ENCODE measurements around the gene ADCK2. TPM values are rescaled to one million over a fixed set of nuclear protein-coding genes. Genes with fewer than 3 reads are reported as not detected.
A peak's percentile ranks its signal among the peaks of the same experiment; 100 is the strongest.
"Not testable (repeated sequence)": the region's sequence is repeated elsewhere in the genome, so short reads cannot be mapped to it uniquely, and the experiment has no call there.

ADCK2 gene
- polyA plus RNA-seq, 1 donor from 2014 or later = 38.4 TPM

DNA sequence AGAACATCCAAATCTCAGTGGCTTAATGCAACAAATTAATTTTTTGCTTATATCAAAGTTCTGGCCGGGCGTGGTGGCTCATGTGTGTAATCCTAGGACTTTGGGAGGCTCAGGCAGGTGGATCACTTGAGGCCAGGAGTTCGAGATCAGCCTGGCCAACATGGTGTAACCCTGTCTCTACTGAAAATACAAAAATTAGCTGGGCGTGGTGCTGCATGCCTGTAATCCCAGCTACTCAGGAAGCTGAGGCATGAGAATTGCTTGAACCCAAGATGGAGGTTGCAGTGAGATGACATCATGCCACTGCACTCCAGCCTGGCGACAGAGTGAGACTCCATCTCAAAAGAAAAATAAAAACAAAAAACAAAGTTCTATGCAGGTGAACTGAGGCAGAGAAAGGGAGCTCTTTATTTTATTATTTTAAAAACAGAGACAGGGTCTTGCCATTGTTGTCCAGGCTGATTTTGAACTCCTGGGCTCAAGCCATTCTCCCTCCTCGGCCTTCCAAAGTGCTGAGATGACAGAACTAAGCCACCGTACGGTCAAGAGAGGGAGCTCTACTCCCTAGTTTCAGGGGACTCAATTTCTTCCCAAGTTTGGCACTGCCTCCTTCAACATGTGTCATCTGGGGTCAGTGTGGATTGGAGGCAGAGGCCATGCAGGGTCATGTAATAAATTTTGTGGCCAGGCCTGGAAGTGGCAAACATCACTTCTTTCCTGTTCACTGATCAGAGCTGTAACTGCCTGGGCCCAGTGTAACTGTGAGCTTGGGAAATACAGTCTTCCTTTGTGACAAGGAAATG, 2.4 kb downstream of the ADCK2 start:
- Mint-ChIP-seq H3K9me3 (no peaks in the 10 kb centered on the region), H3K27ac (peak overlapping the region; percentile 91 to 96 (median 92)), H3K27me3 (no peaks in the 10 kb centered on the region), H3K4me3 (peak overlapping the region in 3 of 4 donors; percentile 89 to 96 (median 92)), H3K36me3 (peaks cover 3% of the 10 kb centered on the region), H3K4me1 (peaks cover 38 to 45% (median 39%) of the 10 kb centered on the region in 3 donors)

DNA sequence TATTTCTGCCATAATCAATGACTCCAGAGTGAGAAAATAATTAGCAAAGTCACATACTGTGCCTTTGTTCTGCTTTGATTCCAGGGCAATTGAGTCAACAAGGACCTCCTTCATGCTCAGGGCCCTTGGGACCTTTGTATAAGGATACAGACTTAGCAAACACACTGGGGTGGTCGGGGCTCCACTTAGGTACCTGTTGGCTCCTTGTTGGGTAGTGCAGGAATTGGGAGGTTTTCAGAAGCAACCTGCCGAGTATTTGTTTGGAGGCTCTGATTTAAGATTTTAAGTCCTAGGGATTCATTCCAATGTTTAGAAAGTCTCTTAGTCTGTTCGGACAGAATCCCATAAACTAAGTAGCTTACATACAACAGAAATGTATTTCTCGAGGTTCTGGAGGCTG, 3.0 kb downstream of the ADCK2 start:
- peak overlapping the region in 3 of 4 donors; percentile 89 to 96 (median 92) for H3K4me3 Mint-ChIP-seq
- H3K27ac Mint-ChIP-seq = peak overlapping the region; percentile 82 to 91 (median 89)
- H3K27me3 Mint-ChIP-seq = no peaks in the 10 kb centered on the region
- H3K9me3 Mint-ChIP-seq = no peaks in the 10 kb centered on the region
- H3K4me1 Mint-ChIP-seq = peaks cover 38 to 45% (median 39%) of the 10 kb centered on the region in 3 donors
- H3K36me3 Mint-ChIP-seq = peaks cover 3% of the 10 kb centered on the region

DNA sequence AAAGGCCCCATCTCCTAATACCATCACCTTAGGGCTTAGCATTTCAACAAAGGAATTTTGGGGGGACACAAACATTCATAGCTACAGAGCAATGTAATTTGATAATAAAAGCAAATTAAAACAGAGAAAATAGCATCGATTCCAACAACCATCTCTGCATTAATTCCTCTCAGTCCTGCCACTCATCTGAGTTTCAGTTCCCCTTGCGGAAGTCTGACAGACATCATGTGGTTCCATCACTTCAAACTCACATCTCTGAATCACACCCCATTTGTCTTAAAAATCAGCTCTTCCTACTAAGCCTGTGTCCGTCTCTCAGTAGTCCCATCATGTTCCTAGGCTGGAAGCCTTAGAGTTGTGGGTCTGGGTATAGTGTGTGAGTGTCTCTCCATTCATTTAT, 3.6 kb downstream of the ADCK2 start:
- no peaks in the 10 kb centered on the region for H3K27me3 Mint-ChIP-seq
- H3K4me3 Mint-ChIP-seq = peak overlapping the region; percentile 54 to 96 (median 88)
- H3K4me1 Mint-ChIP-seq = peaks cover 38 to 45% (median 39%) of the 10 kb centered on the region in 3 donors
- H3K9me3 Mint-ChIP-seq = no peaks in the 10 kb centered on the region
- peaks cover 3% of the 10 kb centered on the region for H3K36me3 Mint-ChIP-seq
- H3K27ac Mint-ChIP-seq = peak overlapping the region; percentile 82 to 91 (median 89)

DNA sequence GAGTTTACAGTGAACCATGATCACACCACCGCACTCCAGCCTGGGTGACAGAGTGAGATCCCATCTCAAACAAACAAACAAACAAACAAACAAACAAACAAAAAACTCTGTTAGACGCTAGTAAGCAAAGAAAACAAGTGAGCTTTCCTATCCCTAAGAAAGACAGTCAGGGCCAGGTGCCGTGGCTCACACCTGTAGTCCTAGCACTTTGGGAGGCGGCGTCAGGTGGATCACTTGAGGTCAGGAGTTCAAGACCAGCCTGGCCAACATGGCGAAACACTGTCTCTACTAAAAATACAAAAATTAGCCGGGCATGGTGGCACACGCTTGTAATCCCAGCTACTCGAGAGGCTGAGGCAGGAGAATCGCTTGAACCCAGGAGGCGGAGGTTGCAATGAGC, 4.2 kb downstream of the ADCK2 start:
- not testable (repeated sequence) for H3K27me3 Mint-ChIP-seq, H3K36me3 Mint-ChIP-seq, H3K9me3 Mint-ChIP-seq
- Mint-ChIP-seq H3K4me1 (peaks cover 38 to 45% (median 39%) of the 10 kb centered on the region in 3 donors), H3K4me3 (peak overlapping the region in 1 of 4 donors; percentile 87), H3K27ac (peak overlapping the region in 2 of 3 donors; percentile 82 to 91)

DNA sequence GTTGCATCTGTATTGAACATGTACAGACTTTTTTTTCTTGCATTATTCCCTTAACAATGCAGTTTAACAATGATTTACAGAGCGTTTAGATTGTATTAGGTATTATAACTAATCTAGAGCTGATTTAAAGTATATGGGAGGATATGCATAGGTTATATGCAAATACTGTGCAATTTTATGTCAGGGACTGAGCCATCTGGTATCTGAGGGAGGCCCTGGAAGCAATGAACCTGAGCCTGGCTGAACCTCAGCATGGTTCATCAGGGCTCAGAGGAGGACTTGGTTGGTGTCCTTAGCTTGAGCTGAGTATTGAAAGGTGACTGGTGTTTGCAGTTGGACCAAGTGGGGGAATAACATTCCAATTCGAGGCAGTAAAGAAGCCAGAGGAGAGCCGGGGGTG, 4.8 kb downstream of the ADCK2 start:
- H3K4me3 Mint-ChIP-seq = no peak overlapping the region
- H3K9me3 Mint-ChIP-seq = no peaks in the 10 kb centered on the region
- H3K36me3 Mint-ChIP-seq = peaks cover 5% of the 10 kb centered on the region
- H3K27ac Mint-ChIP-seq = peak overlapping the region in 2 of 3 donors; percentile 26 to 91
- no peaks in the 10 kb centered on the region for H3K27me3 Mint-ChIP-seq
- H3K4me1 Mint-ChIP-seq = peaks cover 33 to 41% (median 33%) of the 10 kb centered on the region in 3 donors

DNA sequence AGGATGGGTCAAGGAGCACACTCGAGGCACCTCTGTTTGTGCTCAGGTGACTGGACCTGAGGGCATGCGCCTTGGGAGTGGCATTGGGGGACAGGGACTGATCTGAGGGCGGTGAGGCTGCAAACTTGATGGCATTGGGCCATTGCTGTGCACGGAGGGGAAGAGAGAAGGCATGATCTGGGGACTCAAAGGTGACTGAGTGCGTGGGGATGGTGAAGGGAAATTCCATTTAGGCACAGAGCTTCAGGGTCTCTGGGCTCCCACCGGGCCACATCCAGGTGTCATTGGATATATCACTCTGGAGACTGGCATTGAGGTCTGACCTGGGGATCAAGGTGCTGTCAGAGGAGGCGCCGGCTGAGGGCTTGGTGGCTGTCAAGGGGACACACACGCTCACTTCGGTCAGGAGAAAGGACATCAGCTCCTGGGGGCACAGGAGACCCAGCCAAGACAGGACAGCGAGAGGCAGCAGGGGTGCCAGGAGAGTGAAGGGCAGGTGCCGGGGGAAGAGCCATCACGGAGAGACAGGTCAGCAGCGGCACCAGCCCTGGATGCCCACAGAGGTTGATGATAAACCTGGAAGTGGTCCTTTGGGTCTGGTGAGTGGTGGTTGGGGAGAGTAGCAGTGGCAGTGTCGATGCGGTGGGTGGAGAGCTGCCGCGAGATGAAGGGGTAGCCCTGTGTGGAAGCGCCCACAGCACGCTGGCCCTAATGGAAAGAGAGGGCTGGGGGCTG, 5.5 kb downstream of the ADCK2 start:
- H3K4me1 Mint-ChIP-seq = peaks cover 33 to 41% (median 33%) of the 10 kb centered on the region in 3 donors
- H3K9me3 Mint-ChIP-seq = no peaks in the 10 kb centered on the region
- H3K36me3 Mint-ChIP-seq = peaks cover 7% of the 10 kb centered on the region
- H3K4me3 Mint-ChIP-seq = no peak overlapping the region
- H3K27ac Mint-ChIP-seq = peak overlapping the region in 1 of 3 donors; percentile 26
- no peaks in the 10 kb centered on the region for H3K27me3 Mint-ChIP-seq

DNA sequence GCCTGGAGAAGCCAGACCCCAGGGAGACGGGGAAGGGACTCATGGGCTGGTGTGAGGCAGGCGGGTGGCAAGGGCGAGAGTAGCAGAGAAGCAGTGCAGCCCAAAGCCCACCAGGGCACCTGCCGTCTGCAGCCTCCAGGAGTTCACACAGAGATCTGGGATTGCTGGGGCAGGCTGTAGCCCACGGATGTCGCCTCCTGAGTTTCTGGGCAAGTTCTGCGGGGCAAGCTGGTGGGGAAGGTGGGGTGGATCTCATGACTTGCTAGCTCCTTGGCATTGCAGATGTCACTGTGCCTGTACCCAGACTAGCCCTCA, 6.0 kb downstream of the ADCK2 start:
- Mint-ChIP-seq H3K27me3 (no peaks in the 10 kb centered on the region), H3K27ac (no peak overlapping the region)

DNA sequence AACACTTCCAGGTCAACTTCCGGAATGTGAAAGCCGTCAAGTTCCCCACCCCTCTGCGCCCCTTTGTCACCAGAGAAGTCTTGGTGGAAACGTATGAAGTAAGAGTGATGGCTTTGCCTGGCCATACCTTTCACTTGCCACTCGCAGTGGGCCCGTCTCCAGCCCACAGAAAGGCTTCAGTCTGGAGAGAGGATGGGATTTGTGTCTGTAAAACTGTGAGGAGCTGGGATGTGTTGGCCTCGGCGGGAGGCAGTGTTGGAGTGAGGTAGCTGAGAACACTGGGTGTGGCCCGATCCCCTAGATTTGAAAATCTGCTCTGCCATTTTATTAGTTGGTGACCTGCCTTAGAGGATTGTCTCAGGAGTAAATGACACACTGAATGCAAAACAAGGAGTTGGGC, 6.4 kb downstream of the ADCK2 start:
- Mint-ChIP-seq H3K4me1 (peaks cover 30 to 36% (median 30%) of the 10 kb centered on the region in 3 donors), H3K4me3 (peak overlapping the region in 1 of 4 donors; percentile 3), H3K9me3 (no peaks in the 10 kb centered on the region), H3K36me3 (peaks cover 7% of the 10 kb centered on the region), H3K27ac (no peak overlapping the region), H3K27me3 (no peaks in the 10 kb centered on the region)

More for the DNA sequence above, 6.0 kb downstream of the ADCK2 start:
- Mint-ChIP-seq H3K4me3 (peak overlapping the region in 1 of 4 donors; percentile 3), H3K9me3 (no peaks in the 10 kb centered on the region), H3K4me1 (peaks cover 33 to 40% (median 33%) of the 10 kb centered on the region in 3 donors), H3K36me3 (peaks cover 7% of the 10 kb centered on the region)

DNA sequence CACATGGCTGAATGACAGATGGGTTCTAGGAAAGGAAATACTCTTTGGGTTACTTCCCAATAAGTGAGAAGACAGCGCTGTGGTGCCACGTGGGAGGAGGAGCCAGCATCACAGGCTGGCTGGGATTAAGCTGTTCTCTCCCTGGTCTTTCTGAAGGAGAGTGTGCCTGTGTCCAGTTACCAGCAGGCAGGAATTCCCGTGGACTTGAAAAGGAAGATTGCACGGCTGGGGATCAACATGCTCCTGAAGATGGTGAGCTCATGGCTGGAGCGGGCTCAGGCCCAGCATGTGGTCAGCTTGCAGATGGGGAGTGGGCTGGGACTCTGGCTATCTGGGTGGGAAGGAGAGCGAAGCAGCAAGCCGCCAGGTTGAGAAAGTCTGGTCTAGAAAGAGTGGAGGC, 8.1 kb downstream of the ADCK2 start:
- Mint-ChIP-seq H3K4me1 (peaks cover 15 to 19% (median 16%) of the 10 kb centered on the region in 3 donors), H3K27ac (no peak overlapping the region), H3K4me3 (no peak overlapping the region), H3K27me3 (no peaks in the 10 kb centered on the region), H3K9me3 (no peaks in the 10 kb centered on the region), H3K36me3 (peaks cover 7% of the 10 kb centered on the region)

DNA sequence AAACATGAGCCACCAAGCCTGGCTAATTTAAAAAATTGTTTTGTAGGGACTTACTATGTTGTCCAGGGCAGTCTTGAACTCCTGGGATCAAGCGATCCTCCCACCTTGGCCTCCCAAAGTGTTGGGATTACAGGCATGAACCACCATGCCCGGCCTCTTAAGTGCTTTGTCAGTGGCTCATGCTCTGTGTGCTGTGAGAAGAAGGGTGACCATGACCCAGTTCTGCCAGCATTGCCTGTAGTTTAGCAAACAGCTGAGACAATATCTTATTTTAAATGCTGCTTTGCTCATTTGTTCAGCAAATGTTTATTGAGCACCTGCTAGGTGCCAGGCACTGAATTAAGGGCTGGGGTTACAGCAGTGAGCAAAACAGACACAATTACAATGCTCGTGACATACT, 9.0 kb downstream of the ADCK2 start:
- H3K27me3 Mint-ChIP-seq = no peaks in the 10 kb centered on the region
- H3K4me3 Mint-ChIP-seq = no peak overlapping the region
- peaks cover 7% of the 10 kb centered on the region for H3K36me3 Mint-ChIP-seq
- peaks cover 7 to 11% (median 7%) of the 10 kb centered on the region in 3 donors for H3K4me1 Mint-ChIP-seq
- H3K9me3 Mint-ChIP-seq = no peaks in the 10 kb centered on the region
- H3K27ac Mint-ChIP-seq = no peak overlapping the region

DNA sequence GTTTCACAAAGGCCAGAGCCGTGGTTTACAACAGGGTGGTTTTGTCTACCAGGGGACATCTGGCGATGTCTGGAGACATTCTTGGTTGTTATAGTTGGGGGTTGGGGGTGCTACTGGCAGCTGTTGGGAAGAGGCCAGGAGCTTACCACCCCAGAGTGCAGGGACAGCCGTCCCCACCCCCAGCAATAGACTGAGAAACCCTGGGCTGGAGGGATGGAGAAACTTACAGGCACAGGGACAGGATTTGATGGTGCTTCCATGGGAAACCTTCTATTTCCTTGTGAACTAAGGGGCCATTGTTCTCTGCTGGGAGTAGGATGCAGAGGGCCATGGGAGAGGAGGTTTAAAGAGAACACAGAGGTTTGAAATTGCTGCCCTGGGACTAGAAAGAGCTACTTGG, 10.9 kb downstream of the ADCK2 start:
- Mint-ChIP-seq H3K4me3 (no peak overlapping the region), H3K9me3 (no peaks in the 10 kb centered on the region), H3K27ac (peak overlapping the region in 1 of 3 donors; percentile 80), H3K27me3 (no peaks in the 10 kb centered on the region), H3K4me1 (peaks cover 0 to 2% (median 0%) of the 10 kb centered on the region in 3 donors), H3K36me3 (peaks cover 4% of the 10 kb centered on the region)

DNA sequence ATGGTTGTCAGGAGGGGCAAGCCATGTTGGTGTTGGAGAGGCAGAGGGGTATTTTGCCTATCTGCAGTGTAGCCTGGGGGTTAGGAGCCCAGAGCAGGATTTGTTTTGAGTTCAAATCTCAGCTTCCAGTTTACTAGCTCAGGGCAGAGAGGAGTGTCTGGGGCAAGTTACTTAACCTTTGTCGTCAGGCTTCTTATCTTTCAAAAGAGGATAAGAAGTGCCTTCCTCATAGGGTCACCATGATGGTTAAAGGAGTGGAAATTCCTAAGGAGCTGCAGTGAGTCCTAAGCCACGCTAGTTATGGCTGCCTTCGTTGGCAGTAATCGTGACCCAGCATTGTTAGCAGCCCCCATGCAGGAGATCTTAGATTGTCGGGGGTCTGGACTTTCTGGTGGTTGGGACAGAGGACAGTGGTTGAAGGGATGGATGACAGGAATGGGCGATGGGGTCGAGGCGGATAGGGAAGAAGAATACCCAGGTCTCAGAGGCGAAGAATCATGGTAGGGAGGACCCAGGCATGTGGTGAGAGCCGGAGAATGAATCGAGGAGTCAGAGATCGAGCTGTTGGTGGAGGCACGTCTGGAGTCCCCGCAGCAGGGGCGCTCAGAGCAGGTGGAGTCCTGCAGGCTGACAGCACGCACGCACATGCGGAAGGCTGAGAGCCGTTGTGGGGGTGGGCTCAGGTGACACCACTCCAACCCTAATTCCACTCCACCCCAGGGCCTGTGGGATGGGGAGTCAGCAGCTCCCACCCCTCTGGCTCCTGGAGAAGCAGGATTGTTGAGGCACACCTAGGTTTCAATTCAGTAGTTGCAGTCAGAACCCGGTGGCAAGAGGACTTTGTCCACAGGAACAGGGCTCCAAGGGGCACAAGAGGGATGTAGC, 11.6 kb downstream of the ADCK2 start:
- Mint-ChIP-seq H3K27ac (no peak overlapping the region), H3K36me3 (peaks cover 4% of the 10 kb centered on the region), H3K9me3 (no peaks in the 10 kb centered on the region), H3K27me3 (no peaks in the 10 kb centered on the region), H3K4me1 (peaks cover 0 to 2% (median 0%) of the 10 kb centered on the region in 3 donors), H3K4me3 (peak overlapping the region in 1 of 4 donors; percentile 41)

DNA sequence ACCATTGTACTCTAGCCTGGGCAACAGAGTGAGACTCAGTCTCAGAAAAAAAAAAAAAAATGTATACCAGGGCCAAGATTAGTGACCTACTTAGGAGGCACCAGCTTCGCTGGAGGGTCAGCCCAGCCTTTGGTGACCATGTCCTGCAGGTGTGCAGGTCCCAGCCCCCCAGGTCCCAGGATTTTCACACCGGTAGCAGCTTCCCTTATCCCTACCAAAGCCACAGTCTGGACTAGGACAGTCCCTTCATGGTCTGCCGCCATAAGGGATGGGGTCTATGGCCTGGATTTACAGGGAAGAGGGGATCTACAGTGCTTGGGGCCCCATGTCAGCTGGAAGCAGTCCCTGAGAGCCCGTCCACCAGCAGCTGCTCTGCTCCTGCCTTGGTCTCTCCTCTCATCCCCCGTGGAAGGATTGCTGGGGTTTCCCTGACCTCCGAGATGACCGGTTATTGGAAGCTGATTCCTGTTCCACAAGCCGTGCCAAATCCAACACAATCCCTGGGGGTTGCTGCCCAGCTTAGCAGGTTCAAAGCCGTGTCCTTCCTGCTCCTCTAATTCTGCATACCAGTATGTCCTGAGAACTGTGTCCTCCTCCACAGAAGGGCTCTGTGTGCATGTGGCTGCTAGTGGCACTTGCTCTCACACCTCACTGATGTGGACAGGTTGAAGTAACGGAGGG, 12.8 kb downstream of the ADCK2 start:
- Mint-ChIP-seq H3K36me3 (peaks cover 4% of the 10 kb centered on the region), H3K4me3 (no peak overlapping the region), H3K9me3 (no peaks in the 10 kb centered on the region), H3K27ac (no peak overlapping the region), H3K27me3 (no peaks in the 10 kb centered on the region), H3K4me1 (peaks cover 0 to 2% (median 1%) of the 10 kb centered on the region in 3 donors)

DNA sequence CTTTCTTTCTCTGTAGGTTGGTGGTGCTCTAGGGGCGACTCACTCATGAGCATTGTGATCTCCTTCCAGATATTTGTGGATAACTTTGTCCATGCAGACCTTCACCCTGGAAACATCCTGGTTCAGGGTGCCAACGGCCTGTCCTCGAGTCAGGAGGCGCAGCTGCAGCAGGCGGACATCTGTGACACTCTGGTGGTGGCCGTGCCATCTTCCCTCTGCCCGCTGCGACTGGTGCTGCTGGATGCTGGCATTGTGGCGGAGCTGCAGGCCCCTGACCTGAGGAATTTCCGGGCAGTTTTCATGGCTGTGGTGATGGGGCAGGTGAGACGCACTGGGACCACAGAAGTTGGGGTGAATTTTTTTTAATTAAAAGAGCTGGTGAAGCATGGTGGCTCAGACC, 14.2 kb downstream of the ADCK2 start:
- H3K27me3 Mint-ChIP-seq = no peaks in the 10 kb centered on the region
- no peak overlapping the region for H3K4me3 Mint-ChIP-seq

More for the DNA sequence above, 14.2 kb downstream of the ADCK2 start:
- no peak overlapping the region for H3K27ac Mint-ChIP-seq
- peaks cover 0 to 3% (median 2%) of the 10 kb centered on the region in 3 donors for H3K4me1 Mint-ChIP-seq
- peaks cover 4% of the 10 kb centered on the region for H3K36me3 Mint-ChIP-seq
- H3K9me3 Mint-ChIP-seq = no peaks in the 10 kb centered on the region

Measured in IgD-negative memory B cell (primary cell).